Activated naive CD8-positive, alpha-beta T cell treated with anti-CD3 and anti-CD28 coated beads, Interleukin-2, amount 10 ng/mL, durations not matched to agents 7 days and 5 days (primary cell): ENCODE data around the gene SPEF1. TPM values are rescaled to one million over a fixed set of nuclear protein-coding genes. Genes with fewer than 3 reads are reported as not detected.

ENCODE experiments used
- ATAC-seq: fragments of 150-1000 bp; cut with Tn5 transposase; one replicate; pipeline ENCODE4 v1.10.0; 2021; ENCODE audit warnings: low read depth, moderate library complexity
- POLR2A ChIA-PET: fragments of 350-600 bp; sonication (Branson Sonifier 250); formaldehyde crosslinking; loops from one replicate; lab custom pipeline; 2021; ENCODE audit warnings: antibody characterized with exemption; lab: Charles Lee
- DNase-seq: peaks from one replicate; pipeline ENCODE4 v3.0.0; 2021
- H3K27ac Mint-ChIP-seq: one replicate; pipeline ENCODE4 v1.8.0; 2022; ENCODE audit warnings: mild to moderate bottlenecking, mixed read lengths
- H3K27me3 Mint-ChIP-seq: one replicate; pipeline ENCODE4 v1.8.0; 2022; ENCODE audit warnings: mild to moderate bottlenecking, moderate library complexity, mixed read lengths
- H3K36me3 Mint-ChIP-seq: one replicate; pipeline ENCODE4 v1.8.0; 2021; ENCODE audit warnings: mild to moderate bottlenecking, mixed read lengths
- H3K4me1 Mint-ChIP-seq: one replicate; pipeline ENCODE4 v1.8.0; 2021; ENCODE audit warnings: mixed read lengths
- H3K4me3 Mint-ChIP-seq: one replicate; pipeline ENCODE4 v1.8.0; 2022; ENCODE audit warnings: mild to moderate bottlenecking, moderate library complexity, mixed read lengths
- H3K9me3 Mint-ChIP-seq: one replicate; pipeline ENCODE4 v1.8.0; 2021; ENCODE audit warnings: mixed read lengths
- total RNA-seq, 2 experiments: library from RNA; stranded (reverse); gene quantifications; one replicate each; pipeline ENCODE4 v1.2.3, GENCODE V29; 2021

Gene SPEF1
- total RNA-seq, 2 experiments from 2014 or later, result not detected

DNA sequence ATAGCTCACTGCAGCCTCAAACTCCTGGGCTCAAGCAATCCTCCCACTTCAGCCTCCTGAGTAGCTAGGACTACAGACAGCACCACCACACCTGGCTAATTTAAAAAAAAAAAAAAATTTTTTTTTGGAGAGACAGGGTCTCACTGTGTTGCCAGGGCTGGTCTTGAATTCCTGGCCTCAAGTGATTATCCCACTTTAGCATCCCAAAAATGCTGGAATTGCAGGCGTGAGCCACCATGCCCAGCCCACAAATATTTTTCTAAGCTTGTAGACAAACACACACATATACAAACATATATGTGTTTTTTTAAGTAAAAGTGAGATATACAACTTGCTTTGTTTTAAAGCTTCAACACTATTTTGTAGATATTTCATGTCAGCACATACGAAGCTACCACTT, 38.0 kb downstream of the SPEF1 start:
- Mint-ChIP-seq H3K27me3 (peaks cover 13% of the 10 kb centered on the region), H3K36me3 (no peaks in the 10 kb centered on the region), H3K4me1 (peaks cover 8% of the 10 kb centered on the region), H3K9me3 (no peaks in the 10 kb centered on the region), H3K4me3 (no peak overlapping the region), H3K27ac (no peak overlapping the region)
- ATAC-seq, result no peak
- POLR2A ChIA-PET, result no interaction called here
- DNase-seq, result no peak

DNA sequence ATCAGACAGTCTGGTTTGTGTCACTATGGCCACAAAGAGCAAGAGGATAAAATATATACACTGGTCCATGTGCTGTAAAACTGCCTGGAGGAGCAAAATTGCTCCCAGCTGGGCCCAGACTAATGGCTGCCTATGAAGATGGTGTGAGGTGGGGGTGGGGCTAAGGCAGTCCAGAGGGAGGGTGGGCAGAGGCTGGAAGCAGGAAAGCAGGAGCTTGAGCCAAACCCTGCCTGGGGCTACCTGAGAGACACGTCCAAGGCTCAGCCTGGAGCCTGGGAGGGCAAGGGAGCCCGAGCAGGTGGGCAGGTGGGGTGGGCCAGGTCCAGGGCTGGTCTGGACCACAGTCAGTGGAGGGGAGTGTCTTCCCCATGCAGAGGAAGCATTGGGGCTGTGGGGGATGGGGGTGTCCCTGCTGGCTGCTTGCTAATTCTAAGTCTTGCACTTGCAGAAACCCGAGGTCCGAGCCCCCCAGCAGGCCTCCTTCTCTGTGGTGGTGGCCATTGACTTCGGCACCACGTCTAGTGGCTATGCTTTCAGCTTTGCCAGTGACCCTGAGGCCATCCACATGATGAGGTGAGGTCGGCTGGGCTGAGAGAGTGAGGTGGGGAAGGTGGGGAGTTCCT, 39.3 kb downstream of the SPEF1 start:
- H3K27ac Mint-ChIP-seq, result no peak overlapping the region

DNA sequence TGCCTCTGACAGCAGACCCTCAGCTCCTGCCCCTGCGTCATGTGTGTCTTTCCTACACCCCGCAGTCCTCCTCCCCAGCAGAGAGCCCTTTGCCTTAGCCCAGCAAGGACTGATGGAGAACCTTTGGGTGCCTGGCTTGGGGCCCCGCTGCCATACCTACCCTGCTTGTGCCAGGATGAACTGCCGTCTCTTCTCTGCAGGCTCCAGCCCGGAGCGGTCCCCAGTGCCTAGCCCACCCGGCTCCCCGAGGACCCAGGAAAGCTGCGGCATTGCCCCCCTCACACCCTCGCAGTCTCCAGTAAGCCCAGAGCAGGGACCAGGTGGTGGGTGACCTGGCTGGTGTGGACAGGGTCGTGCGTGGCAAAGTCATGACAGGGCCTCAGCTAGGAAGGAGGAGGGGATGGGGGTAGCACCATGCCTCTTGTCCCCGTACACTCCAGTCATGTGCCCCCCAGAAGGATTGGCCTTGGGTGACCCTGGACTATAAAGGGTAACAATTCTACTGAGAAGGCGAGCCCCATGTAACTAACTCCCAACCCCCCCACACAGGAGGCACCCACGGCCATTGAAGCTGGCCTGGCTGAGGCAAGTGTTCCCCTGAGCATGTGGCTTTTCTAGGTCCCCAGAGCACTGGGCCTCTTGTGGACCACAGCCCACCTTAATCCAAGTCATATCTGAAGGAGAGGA, 40.5 kb downstream of the SPEF1 start:
- POLR2A ChIA-PET, result interaction anchor here (0.6 kb wide), 1 partner anchor 41 kb away, joined by 4 read pairs; the partner anchor contains the start of gene SPEF1
- Mint-ChIP-seq H3K4me3 (no peak overlapping the region), H3K27me3 (peaks cover 11% of the 10 kb centered on the region), H3K9me3 (no peaks in the 10 kb centered on the region), H3K36me3 (no peaks in the 10 kb centered on the region), H3K4me1 (peaks cover 8% of the 10 kb centered on the region), H3K27ac (no peak overlapping the region)
- ATAC-seq (no peak), DNase-seq (no peak)

More for the DNA sequence above, 39.3 kb downstream of the SPEF1 start:
- DNase-seq (no peak), ATAC-seq (no peak)
- no peaks in the 10 kb centered on the region for H3K36me3 Mint-ChIP-seq
- POLR2A ChIA-PET, result no interaction called here
- peaks cover 14% of the 10 kb centered on the region for H3K27me3 Mint-ChIP-seq
- H3K4me3 Mint-ChIP-seq, result no peak overlapping the region
- no peaks in the 10 kb centered on the region for H3K9me3 Mint-ChIP-seq
- peaks cover 8% of the 10 kb centered on the region for H3K4me1 Mint-ChIP-seq

DNA sequence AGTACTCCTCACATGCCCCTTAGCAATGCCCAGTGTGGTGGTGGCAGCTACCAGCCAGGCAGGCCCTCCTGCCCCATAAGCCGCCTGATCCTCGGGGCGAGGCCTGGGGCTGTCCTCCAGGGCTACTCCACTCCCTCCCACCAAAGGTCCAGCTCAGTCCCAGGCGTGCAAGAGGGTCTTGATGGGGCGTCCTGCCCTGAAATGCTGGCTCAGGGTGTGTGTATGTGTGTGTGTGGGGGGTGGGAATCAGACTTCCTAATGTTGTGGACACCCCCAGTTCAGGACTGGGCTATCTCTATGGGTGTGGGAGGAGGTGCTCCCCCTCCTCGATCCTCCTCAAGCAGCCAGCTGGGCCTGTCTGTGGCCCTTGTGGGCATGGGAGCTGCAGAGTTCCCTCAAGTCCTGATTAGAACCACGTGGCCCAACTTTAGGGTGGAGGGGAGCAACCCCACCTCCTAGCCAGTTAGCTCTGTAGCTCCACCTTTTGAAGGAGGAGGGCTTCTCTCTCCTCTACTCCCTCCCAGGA, 41.3 kb downstream of the SPEF1 start:
- Mint-ChIP-seq H3K27me3 (peaks cover 11% of the 10 kb centered on the region), H3K36me3 (no peaks in the 10 kb centered on the region), H3K27ac (no peak overlapping the region), H3K4me1 (peaks cover 5% of the 10 kb centered on the region), H3K9me3 (no peaks in the 10 kb centered on the region), H3K4me3 (no peak overlapping the region)
- DNase-seq, result peak; percentile 25
- no peak for ATAC-seq
- POLR2A ChIA-PET, result interaction anchor here (0.5 kb wide), 1 partner anchor 531 kb away, joined by 4 read pairs; no protein-coding TSS in a partner anchor

DNA sequence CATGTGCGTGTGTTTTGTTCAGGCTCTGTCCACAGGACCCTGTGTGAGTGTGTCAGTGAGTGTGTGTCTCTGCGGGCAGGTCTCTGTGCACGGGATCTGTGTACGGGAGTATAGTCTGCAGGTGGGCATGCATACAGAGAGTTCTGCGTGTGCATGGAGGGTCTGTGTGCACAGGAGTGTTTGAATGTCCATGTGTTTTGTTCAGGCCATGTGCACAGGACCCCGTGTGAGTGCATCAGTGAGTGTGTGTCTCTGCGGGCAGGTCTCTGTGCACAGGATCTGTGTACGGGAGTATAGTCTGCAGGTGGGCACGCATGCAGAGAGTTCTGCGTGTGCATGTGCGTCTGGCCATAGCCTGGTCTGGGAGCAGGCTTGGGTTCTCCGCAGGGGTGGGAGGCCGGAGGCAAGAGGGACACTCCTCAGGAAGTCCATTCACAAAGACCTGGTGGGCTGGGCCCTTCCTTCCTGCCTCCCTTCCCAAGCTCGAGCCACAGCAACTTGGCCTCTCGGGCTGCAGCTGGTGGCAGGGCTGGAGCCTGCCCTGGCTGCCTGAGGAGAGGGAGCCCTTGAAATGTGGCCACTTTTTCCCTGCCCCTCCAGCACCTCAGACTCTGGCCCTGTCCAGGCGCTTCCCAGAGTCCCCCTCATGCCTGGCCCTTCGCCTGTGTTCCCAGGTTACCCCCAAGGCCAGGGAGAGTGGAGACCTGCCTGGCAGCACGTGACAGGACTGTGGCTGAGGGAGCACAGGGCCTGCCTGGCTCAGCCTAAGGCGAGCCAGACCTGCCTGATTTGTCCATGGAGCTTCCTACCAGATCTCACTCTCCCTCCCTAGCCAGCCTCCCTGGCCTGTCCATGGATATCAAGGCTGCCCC, 42.0 kb downstream of the SPEF1 start:
- POLR2A ChIA-PET, result interaction anchor here (0.5 kb wide), 1 partner anchor 530 kb away, joined by 4 read pairs; no protein-coding TSS in a partner anchor
- H3K27ac Mint-ChIP-seq, result no peak overlapping the region

DNA sequence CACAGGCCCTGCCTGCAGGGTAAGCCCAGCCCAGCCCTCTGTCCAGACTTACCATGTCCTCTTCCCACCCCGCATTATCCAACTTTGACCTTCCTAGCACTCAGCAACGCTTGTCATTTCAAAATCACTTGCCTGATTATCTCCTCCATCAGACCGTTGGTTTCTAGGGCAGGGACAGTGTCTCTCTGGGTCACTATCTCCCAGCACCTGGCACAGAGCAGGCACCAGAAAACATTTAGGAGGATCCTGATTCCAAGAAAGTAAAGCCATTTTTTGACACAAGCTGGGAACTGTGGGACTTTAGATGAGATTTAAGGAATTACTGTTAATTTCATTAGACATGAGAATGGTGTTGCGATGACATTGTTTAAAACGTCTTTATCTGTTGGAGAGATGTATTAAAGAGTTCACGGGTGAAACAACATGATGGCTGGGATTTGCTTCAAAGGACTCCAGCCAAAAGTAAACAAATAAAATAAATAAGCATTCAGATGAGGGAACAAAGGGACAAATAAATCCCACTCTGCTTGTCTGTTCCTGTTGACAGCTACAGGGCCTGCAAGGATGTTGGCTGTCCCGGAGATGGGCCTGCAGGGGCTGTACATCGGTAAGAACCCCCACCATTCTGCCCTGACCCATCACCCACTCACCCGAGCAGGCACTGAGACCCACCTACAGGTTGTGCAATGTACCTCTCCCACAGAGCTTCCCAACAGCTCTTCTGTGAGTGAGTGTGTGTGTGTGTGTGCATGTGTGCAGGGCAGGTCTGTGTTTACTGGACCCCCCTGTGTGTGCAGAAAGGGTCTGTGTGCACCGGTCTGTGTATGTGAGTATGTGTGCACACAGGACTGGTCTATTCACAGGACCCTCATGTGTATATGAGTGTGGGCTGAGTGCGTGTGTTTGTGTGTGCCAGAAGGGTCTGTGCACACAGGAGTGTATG, 42.9 kb downstream of the SPEF1 start:
- H3K4me3 Mint-ChIP-seq, result no peak overlapping the region
- H3K27me3 Mint-ChIP-seq, result peaks cover 10% of the 10 kb centered on the region
- H3K36me3 Mint-ChIP-seq, result no peaks in the 10 kb centered on the region
- no peaks in the 10 kb centered on the region for H3K4me1 Mint-ChIP-seq
- no peaks in the 10 kb centered on the region for H3K9me3 Mint-ChIP-seq
- no peak for DNase-seq
- POLR2A ChIA-PET, result no interaction called here
- H3K27ac Mint-ChIP-seq, result no peak overlapping the region
- ATAC-seq, result no peak

More for the DNA sequence above, 42.0 kb downstream of the SPEF1 start:
- ATAC-seq (no peak), DNase-seq (no peak)
- Mint-ChIP-seq H3K27me3 (peaks cover 6% of the 10 kb centered on the region), H3K9me3 (no peaks in the 10 kb centered on the region), H3K36me3 (no peaks in the 10 kb centered on the region), H3K4me3 (no peak overlapping the region), H3K4me1 (no peaks in the 10 kb centered on the region)

DNA sequence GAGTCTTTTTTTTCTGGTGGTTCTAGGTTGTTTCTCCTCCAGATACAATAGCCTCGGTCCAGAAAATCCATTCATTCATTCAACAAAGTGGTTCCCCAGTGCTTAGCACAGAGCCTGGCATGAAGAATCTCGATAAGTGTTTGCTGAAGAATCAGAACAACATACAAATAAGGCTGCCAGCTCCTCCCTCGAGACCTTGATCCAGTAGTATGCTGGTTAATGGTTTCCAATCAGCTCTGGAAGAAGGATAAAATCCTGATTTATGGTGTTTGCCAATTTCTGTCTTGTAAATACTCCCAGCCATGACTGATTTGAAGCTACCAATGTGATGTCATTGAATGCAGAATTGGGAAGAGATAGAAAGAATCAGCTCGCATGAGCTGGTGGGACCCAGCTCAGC, 45.5 kb downstream of the SPEF1 start:
- POLR2A ChIA-PET, result no interaction called here
- no peak for DNase-seq
- H3K27me3 Mint-ChIP-seq, result peaks cover 30% of the 10 kb centered on the region
- no peak overlapping the region for H3K27ac Mint-ChIP-seq
- peaks cover 4% of the 10 kb centered on the region for H3K4me1 Mint-ChIP-seq
- H3K9me3 Mint-ChIP-seq, result no peaks in the 10 kb centered on the region
- H3K36me3 Mint-ChIP-seq, result no peaks in the 10 kb centered on the region
- no peak overlapping the region for H3K4me3 Mint-ChIP-seq
- no peak for ATAC-seq

DNA sequence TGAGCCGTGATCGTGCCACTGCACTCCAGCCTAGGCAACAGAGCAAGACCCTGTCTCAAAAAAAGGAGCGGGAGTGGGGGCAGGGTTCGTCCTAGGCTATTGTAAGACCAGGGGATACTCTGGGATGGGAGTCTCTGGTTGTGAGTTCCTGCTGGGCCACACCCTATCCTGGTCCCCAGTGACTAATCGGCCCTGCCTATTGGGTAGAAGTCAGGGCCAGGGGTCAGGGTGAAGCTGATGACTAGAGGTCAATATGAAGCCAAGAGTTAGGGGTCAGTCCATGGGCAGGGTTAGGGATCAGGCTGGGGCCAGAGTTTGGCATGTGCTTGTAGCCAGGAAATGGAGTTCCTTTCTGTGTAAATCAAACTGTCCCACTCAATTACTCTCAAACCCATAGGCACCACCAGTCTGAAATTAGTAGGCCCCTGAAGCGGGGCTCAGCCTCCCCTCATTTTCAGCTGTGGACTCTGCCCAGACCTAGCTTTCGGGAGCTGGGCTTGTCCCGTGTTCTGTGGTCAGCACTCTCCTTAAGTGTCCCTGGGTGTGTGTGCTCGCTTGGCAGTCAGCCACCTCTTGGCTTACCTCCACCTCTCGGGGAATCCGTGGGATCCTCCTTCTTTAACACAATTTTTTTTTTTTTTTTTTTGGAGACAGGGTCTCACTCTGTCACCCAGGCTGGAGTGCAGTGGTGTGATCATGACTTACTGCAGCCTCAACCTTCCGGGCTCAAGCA, 47.0 kb downstream of the SPEF1 start:
- Mint-ChIP-seq H3K27me3 (peaks cover 37% of the 10 kb centered on the region), H3K27ac (no peak overlapping the region), H3K9me3 (no peaks in the 10 kb centered on the region), H3K4me3 (no peak overlapping the region), H3K4me1 (peaks cover 7% of the 10 kb centered on the region), H3K36me3 (no peaks in the 10 kb centered on the region)
- no peak for DNase-seq
- ATAC-seq, result no peak
- POLR2A ChIA-PET, result no interaction called here

DNA sequence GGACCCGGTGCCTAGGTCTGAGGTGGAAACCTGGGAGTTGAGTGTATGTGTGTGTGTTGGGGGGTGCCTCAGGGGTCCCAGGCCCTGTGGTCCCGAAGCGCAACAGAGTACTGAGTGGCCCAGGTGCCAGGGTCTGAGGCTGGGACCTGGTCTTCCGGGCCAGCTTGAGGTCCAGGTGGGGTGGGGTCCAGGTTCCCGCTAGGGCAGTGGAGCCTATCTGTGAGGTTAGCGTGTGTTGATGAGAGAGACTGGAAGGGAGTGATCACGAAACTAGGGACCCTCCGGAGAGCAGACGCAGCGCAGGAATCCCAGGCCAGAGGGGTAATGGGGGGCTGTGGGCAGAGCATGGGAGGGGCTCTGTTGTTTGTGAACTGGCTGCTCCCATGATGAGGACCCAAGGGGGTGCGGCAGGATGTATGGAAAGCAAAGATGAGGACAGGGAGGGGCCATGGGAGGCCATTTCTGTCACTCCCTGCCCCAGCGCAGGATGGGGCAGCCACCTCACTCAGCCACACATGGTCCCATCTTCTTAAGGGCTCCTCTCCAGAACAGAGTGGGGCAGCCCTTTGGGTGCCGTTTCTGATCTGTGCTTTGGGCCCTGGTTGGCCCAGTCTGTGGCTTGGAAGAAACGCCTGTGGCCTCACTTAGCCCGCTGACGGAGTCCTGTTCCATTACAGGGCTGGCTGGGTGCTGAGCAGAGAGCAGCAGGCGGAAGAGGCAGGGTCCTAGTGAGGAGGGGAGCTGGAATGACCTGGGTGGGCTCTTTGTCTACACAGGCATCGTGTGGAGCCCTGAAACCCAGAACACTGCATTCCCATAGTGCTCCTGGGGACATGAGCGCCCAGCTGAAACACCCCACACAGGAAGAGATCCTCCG, 47.9 kb downstream of the SPEF1 start:
- POLR2A ChIA-PET, result interaction anchor here (1.6 kb wide), 1 partner anchor 14 kb away, joined by 3 read pairs; no protein-coding TSS in a partner anchor
- Mint-ChIP-seq H3K36me3 (no peaks in the 10 kb centered on the region), H3K9me3 (no peaks in the 10 kb centered on the region), H3K27ac (no peak overlapping the region), H3K4me3 (no peak overlapping the region), H3K27me3 (peaks cover 37% of the 10 kb centered on the region), H3K4me1 (peaks cover 7% of the 10 kb centered on the region)
- no peak for DNase-seq
- no peak for ATAC-seq

DNA sequence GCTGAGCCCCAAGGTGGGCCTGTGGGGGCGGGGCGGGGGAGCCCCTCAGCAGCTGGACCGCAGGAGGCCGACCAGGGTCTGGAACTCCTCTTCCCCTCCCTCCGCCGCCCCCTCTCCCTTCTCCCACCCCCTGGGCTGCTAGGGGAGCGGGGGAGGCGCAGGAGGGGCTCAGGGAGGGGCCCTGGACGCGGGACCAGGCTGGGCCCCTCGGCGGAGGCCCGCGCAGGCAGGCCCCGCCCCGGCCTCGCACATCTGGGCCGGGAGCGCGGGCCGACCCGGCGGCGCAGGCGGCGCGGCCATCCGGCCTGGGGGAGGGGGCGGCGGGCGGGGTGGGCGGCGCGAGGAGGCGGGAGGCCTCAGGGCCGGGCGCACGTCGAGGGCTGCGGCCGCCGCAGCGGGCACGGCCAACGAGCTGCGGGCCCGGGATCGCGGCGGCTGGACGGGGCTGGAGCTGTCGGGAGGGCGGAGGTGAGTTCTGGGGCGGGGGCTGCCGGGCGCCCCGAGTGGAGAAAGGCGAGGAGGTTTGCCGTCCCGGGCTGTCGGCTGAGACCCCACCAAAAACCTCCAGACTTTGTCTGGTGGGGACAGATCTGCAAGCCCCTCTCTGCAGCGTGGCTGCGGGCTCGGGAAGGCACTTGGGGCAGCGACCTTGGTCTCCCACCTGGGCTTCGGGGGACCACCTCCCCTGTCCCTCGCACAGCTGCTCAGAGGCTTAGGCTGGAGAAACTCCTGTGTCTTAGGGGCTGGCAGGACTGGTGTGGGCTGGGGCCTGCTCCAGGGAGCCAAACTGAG, 48.7 kb downstream of the SPEF1 start, which contains the start of gene HSPA12B:
Gene HSPA12B, plus strand, starts transcription at position 359 of the 792 bp plus-strand sequence. CDS start 5,990 bp downstream, outside the sequence.
- DNase-seq (no peak), ATAC-seq (no peak)
- no peak within 1 kb of the TSS for H3K4me3 Mint-ChIP-seq
- H3K27me3 Mint-ChIP-seq, result peaks cover 44% of the 10 kb centered on the region
- POLR2A ChIA-PET, result interaction anchor here (1.6 kb wide), 1 partner anchor 15 kb away, joined by 3 read pairs; no protein-coding TSS in a partner anchor
- H3K27ac Mint-ChIP-seq, result no peak within 1 kb of the TSS
- H3K4me1 Mint-ChIP-seq, result peaks cover 7% of the 10 kb centered on the region
- H3K36me3 Mint-ChIP-seq, result no peaks in the 10 kb centered on the region
- H3K9me3 Mint-ChIP-seq, result no peaks in the 10 kb centered on the region
